Activated T-helper 1 cell treated with anti-CD3 and anti-CD28 coated beads, Interleukin-2, amount 50 U/mL, for 16 hours (primary cell): ENCODE data around the gene HMGN1.

ENCODE experiments used
- DNase-seq, 2 donors: peaks; one replicate each; pipeline ENCODE4 v3.0.0-alpha.2; 2020; ENCODE audit warnings: low read depth in 1 of 2, low spot score in 1 of 2

Gene HMGN1

GRCh38 chr21:39311164-39311563 lies 37.7 kb downstream of the HMGN1 start:
- DNase-seq: no peak

GRCh38 chr21:39307466-39307865 lies 41.4 kb downstream of the HMGN1 start:
- no peak for DNase-seq

DNA sequence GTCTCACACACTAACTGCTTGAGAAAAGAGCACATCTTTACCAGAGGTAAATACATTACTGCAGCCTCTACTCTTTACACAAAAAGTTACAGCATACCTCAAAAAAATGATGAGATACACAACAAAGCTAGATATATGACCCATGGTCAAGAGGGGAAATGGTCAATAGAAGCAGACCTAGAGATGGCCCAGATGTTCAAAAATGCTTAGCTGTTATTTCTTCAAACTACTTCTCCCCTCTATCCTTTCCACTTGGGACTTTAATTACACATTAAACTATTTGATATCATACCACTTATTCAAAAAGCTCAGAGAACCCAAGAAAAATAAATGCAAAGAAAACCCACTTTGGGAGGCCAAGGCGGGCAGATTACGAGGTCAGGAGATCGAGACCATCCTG lies 48.3 kb downstream of the HMGN1 start:
- DNase-seq: no peak

- DNase-seq: no peak
Observed at GRCh38 chr21:39296891-39297290, 52.0 kb downstream of the HMGN1 start.
